ENCODE measurements around the gene PPM1L. TPM values are rescaled to one million over a fixed set of nuclear protein-coding genes. Genes with fewer than 3 reads are reported as not detected.

Gene PPM1L
- total RNA-seq, 1 donor from 2014 or later = 63.9 TPM

- no peak for ATAC-seq
- peak; percentile 67 for DNase-seq (ENCODE audit: missing footprints)
- intact Hi-C loops (cut with DNase I) = loop anchor here (2.0 to 10.0 kb wide), 7 partner anchors 43 to 347 kb away; partner anchors contain the start of genes B3GALNT1 and KPNA4
Observed at GRCh38 chr3:160757233-160758106, 1.4 kb downstream of the PPM1L start.

GRCh38 chr3:160758929-160759577 lies 3.0 kb downstream of the PPM1L start:
- intact Hi-C loops (cut with DNase I) = loop anchor here (5.0 to 10.0 kb wide), 6 partner anchors 54 to 346 kb away; partner anchors contain the start of genes B3GALNT1 and KPNA4
- no peak for ATAC-seq

DNA sequence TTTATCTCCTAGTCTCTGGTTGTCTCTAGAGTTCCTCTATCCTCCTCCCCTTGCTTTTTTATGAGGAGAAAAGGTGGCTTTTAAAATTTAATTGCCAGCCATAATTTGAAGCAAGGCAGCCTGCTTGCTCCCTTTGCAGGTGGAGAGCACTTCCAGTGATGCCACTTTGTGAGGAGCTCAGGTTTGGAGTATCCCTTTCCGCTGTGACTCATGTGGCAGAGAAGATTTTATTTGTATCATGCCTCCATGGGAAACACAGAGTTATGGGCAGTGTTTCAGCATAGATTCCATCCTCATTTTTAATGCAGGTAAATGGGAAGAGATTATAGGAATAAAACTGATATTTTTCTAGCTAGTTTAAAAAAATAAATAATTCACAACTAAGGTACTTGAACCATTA lies 7.0 kb downstream of the PPM1L start:
- intact Hi-C loops (cut with DNase I) = no loop called here
- ATAC-seq (no peak), DNase-seq (ENCODE audit: missing footprints) (no peak)

More at GRCh38 chr3:160758929-160759577, 3.0 kb downstream of the PPM1L start:
- DNase-seq (ENCODE audit: missing footprints) = no peak

DNA sequence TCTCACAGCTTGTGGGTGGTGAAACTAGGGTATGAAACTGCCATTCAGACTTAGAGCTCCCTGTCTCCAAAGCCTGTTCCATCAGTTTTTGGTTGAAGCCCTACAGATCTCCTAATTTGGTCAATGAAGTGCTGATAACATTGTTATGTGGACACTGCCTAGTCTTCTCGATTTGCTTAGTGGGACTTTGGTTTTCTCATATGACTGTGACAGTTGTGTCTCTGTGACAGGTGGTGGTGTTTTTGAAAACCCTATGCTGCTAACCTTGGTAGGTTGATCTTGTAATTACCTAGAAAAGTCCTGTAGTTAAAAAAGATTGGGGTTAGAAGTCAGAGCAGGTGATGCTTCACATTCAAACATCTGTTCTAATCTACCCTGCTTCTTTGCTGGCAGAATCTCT lies 9.2 kb downstream of the PPM1L start:
- DNase-seq (ENCODE audit: missing footprints) (no peak), ATAC-seq (no peak)
- intact Hi-C loops (cut with DNase I) = no loop called here

- intact Hi-C loops (cut with DNase I) = no loop called here
- ATAC-seq (no peak), DNase-seq (ENCODE audit: missing footprints) (no peak)
Observed at GRCh38 chr3:160768031-160768430, 12.0 kb downstream of the PPM1L start.

- intact Hi-C loops (cut with DNase I) = no loop called here
- ATAC-seq (no peak), DNase-seq (ENCODE audit: missing footprints) (no peak)
Observed at GRCh38 chr3:160768918-160769317, 12.9 kb downstream of the PPM1L start.

GRCh38 chr3:160771811-160772459 lies 15.9 kb downstream of the PPM1L start:
- intact Hi-C loops (cut with DNase I) = no loop called here
- peak; percentile 45 for ATAC-seq
- DNase-seq (ENCODE audit: missing footprints) = no peak

- ATAC-seq (no peak), DNase-seq (ENCODE audit: missing footprints) (no peak)
- intact Hi-C loops (cut with DNase I) = no loop called here
Observed at GRCh38 chr3:160773722-160774121, 17.7 kb downstream of the PPM1L start.

DNA sequence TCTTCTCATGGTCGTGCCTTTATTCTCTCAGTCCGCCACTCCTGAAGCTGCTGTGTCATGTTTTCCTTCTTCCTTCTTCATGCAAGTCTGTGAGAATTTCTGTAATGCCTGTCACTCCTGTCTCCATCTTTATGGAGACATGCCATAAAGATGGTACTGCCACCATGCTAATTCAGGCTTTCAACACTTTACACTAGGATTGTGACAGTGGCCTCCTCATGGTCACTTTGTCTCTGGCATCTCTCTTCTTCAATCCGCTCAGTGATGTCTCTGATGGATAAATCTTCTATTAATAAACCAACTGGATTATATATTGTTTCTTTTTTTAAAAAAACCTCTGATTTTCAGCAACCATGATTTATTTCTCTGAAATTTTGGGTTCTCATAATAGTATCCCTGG lies 18.1 kb downstream of the PPM1L start:
- intact Hi-C loops (cut with DNase I) = no loop called here
- DNase-seq (ENCODE audit: missing footprints) (no peak), ATAC-seq (no peak)

- no peak for ATAC-seq
- DNase-seq (ENCODE audit: missing footprints) = no peak
- intact Hi-C loops (cut with DNase I) = no loop called here
Observed at GRCh38 chr3:160778480-160778879, 22.4 kb downstream of the PPM1L start.

DNA sequence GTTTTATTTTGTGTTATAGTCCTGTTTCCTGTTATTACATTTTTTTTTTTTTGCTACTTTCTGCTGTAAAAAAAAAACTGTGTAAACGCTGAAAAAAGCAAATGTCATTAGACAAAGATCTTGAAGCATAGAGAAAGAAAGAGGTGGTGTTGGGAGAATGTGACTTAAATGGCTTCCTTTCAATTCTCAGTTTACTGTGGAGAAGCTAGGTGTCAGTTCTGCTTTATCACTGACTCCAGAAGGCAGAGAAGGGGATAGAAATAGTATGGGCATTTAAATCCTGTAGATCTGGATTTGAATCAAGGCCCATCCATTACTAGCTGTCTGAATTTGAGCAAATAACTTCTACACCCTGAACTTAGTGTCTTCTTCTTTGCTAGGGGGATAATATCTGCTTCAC lies 23.0 kb downstream of the PPM1L start:
- intact Hi-C loops (cut with DNase I) = no loop called here

GRCh38 chr3:160780245-160780644 lies 24.2 kb downstream of the PPM1L start:
- intact Hi-C loops (cut with DNase I) = no loop called here

More for the DNA sequence above, 23.0 kb downstream of the PPM1L start:
- ATAC-seq (no peak), DNase-seq (ENCODE audit: missing footprints) (no peak)

DNA sequence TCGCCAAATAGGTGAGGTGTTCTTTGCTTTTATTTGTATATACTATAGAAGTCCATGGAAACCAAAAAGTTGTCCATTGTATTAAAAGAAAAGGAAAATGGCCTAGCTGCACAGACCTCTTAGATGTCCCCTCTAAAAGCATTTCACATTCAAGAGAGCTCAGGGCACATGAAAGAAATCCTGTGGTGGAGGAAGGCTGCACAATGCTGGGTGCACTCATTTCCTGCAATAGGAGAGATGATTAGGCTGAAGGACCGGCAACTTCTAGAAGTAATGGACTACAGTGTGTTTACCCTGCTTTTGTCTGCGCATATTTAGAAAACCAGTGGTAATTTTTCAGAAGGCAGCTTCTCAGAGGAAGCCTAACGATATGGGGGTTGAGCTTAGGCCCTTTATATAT lies 25.4 kb downstream of the PPM1L start:
- DNase-seq (ENCODE audit: missing footprints) (no peak), ATAC-seq (no peak)
- intact Hi-C loops (cut with DNase I) = no loop called here

More at GRCh38 chr3:160780245-160780644, 24.2 kb downstream of the PPM1L start:
- ATAC-seq = peak; percentile 23
- no peak for DNase-seq (ENCODE audit: missing footprints)

DNA sequence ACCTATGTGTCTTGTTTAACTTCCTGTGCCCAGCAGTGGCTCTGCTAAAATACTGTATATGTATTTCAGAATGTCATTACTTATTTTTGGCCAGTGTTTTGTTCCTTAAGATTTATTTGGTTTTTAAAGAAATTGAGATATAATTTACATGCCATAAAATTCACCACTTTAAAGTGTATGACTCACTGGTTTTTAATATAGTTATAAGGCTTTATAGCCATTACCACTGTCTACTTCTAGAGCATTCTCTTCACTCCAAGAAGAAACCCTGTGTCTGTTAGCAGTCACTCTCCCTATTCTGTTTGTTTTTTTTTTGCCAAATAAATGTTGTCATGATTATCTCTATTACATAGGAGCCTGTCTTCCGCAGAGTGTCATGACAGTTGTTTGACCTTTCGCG lies 25.8 kb downstream of the PPM1L start:
- ATAC-seq (no peak), DNase-seq (ENCODE audit: missing footprints) (no peak)
- intact Hi-C loops (cut with DNase I) = no loop called here

DNA sequence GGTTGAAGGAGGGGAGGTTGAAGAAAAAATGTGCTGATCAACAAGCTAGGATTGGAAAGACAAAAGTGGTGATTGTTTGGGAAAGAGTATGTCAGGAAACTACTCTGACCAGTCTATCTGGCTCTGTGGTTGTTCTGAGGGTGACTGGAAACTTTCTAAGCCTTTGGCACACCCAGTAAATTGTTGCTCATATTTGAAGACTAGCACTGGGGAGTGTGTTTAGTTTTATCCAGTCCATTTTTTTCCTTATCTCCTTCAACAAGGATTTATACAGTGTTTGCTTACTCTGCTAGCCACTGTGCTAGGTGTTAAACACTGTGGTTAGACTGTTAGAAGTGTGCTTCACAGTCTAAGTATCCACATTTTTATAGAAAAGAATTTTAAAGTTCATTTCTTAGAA lies 28.8 kb downstream of the PPM1L start:
- intact Hi-C loops (cut with DNase I) = no loop called here
- ATAC-seq (peak; percentile 34), DNase-seq (ENCODE audit: missing footprints) (no peak)

- ATAC-seq (no peak), DNase-seq (ENCODE audit: missing footprints) (no peak)
- intact Hi-C loops (cut with DNase I) = no loop called here
Observed at GRCh38 chr3:160790726-160791125, 34.7 kb downstream of the PPM1L start.

DNA sequence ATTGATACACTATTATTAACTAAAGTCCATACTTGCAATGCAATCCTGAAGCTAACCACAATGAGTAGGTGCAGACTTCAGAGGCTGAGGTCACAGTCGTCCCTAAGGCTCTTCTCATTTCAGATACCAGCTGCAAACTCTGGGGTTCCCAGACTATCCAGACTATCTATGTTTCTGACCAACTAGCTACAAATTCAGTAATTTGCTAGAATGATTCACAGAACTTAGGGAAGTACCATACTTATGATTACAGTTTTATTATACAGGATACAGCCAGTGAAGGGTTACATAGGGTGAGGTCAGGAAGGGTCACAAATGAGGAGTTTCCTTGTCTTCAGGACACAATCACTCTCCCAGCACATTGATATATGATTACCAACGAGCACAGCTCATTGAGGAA lies 36.5 kb downstream of the PPM1L start:
- intact Hi-C loops (cut with DNase I) = no loop called here
- no peak for DNase-seq (ENCODE audit: missing footprints)
- ATAC-seq = no peak

DNA sequence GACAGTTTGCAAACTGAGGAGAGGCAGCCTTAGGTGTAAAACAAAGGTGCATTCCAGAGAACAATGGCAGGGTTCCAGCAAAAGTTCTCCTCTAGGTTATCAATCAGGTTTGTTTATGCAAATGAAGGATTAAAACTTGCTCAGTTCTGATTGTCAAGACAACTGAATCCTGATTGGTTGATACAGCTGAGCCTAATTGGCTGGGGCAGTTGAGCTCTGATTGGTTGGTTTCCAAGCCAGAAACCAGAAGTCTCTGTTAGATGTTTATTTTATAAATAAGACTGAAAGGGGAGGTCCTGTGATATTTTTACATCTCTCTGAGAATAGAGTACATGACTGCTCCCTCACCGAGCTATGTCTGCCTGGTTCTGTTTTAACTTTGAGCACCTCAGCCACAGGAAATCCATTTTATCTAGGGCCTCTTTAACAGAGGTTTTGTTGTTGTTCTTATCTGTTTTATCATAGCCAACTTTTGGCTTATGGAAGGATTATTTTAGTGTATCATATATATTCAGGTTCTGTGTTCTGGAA lies 37.8 kb downstream of the PPM1L start:
- no peak for DNase-seq (ENCODE audit: missing footprints)
- ATAC-seq = no peak
- intact Hi-C loops (cut with DNase I) = no loop called here

DNA sequence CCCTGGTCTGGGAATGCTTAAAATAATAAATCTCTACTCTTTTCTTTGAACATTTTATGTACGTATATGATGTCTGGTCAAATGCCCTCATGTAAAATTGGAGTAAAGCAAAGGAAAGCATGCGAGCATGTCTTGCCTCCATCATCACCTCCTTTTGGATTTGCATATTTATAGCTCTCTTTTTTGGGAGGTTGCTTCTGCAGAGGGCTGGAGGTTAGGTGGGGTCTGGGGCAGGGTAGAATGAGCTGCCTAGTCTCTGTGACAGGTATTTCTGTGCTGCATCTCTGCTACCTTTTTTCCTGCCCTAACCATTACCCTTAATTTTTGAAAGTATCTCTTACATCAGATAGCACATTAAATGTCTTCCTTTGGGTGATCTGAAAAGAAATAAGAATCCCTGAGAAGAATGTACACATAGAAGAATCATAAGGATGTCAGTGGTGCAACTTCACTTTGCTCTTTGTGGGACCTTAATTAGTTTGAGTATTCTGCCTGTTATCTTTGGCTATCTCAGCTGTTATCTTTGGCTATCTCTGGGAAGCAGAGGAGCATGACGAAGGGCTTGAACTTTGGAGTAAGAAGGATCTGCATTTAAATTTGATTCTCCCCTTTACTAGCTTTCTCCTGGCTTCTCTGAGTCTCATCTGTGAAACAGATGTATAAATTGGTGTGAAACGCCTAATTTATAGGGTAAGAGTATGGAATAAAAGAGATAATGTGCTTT lies 40.2 kb downstream of the PPM1L start:
- DNase-seq (ENCODE audit: missing footprints) (no peak), ATAC-seq (peak; percentile 40)
- intact Hi-C loops (cut with DNase I) = no loop called here
